ENCODE results near the gene ABR. TPM values are rescaled to one million over a fixed set of nuclear protein-coding genes. Genes with fewer than 3 reads are reported as not detected.
A peak's percentile ranks its signal among the peaks of the same experiment; 100 is the strongest.

Gene ABR
- total RNA-seq, 1 donor from 2014 or later = 110 TPM

- Mint-ChIP-seq H3K36me3 (ENCODE audit: unreplicated experiment) (no peaks in the 10 kb centered on the region), H3K27ac (ENCODE audit: unreplicated experiment) (peak within 1 kb of the TSS; percentile 92), H3K4me3 (ENCODE audit: unreplicated experiment) (peak within 1 kb of the TSS; percentile 94), H3K4me1 (ENCODE audit: unreplicated experiment) (peaks cover 42% of the 10 kb centered on the region), H3K9me3 (ENCODE audit: unreplicated experiment) (no peaks in the 10 kb centered on the region), H3K27me3 (ENCODE audit: unreplicated experiment) (no peaks in the 10 kb centered on the region)
- peak; percentile 44 for TF ChIP-seq CTCF (IDR thresholded peaks at IDR 0.05)
- peak; percentile 98 for DNase-seq (ENCODE audit: extremely low spot score, unreplicated experiment)
Observed at GRCh38 chr17:979539-980405, 200.0 kb downstream of the ABR start, which contains the start of gene NXN. TSS of gene NXN (minus strand) at chr17:979776.

DNA sequence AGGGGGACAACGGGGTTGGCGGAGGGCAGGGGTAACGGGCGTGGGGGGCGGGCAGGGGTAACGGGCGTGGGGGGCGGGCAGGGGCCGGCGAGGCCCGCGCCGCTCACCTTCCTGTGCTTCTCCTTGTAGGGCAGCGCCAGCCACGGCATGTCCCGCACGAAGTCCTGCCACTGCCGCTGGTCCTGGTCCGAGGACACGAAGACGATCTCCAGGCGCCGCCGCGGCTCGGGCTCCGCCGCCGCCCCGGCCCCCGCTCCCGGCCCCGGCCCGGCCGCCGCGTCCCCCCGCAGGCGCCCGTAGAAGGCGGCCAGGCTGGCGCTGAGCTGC lies 200.6 kb downstream of the ABR start:
- Mint-ChIP-seq H3K27ac (ENCODE audit: unreplicated experiment) (no peak overlapping the region), H3K9me3 (ENCODE audit: unreplicated experiment) (no peaks in the 10 kb centered on the region), H3K27me3 (ENCODE audit: unreplicated experiment) (no peaks in the 10 kb centered on the region), H3K36me3 (ENCODE audit: unreplicated experiment) (no peaks in the 10 kb centered on the region), H3K4me1 (ENCODE audit: unreplicated experiment) (peaks cover 45% of the 10 kb centered on the region), H3K4me3 (ENCODE audit: unreplicated experiment) (peak overlapping the region; percentile 66)
- DNase-seq (ENCODE audit: extremely low spot score, unreplicated experiment) = no peak
- no peak for TF ChIP-seq CTCF (IDR thresholded peaks at IDR 0.05)

DNA sequence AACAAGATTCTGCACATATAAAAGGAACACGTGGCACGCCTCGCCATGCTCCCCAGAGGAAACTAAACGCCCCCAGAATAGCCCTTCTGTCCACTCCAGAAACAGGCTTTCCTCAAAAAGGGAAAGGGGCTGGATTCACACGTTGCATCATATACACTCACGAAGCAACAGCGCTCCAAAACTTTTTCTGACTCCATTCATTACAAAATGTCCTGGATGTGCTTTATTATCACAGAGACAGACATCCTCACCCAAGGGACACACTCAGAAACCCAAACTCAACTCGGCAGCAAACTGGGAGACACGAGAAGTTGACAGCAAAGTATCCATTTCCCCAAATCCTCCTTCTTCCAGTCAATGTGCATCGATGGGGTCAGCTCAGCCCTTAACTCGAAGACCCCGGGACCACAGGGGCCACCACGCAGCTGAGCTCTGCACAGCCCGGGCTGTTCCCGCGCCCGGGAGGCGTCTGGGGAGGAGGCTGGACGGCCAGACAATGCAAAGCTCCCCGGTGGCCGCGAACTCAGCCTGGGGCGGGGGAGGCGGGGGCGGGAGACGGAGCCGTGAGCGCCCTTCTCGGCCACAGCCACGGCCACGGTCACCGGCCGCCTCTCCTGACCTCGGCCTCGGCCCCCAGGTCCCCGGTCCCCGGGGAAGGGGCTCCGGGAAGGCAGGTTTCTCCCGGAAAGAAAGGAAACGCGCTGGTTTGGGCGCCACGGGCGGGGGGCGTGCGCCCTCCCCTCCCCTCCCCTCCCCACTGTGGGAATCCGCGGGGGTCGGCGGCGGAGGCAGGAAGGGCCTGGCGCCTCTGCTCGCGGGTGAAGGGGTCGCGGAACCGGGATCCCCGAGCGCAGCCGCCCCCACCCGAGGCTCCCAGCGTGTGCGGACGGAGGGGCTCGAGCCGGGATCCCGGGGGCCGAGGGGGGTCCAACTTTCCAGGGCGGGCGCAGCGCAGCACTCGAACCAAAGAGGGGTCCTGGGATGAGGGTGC lies 201.4 kb downstream of the ABR start:
- DNase-seq (ENCODE audit: extremely low spot score, unreplicated experiment) = no peak
- Mint-ChIP-seq H3K4me1 (ENCODE audit: unreplicated experiment) (peaks cover 46% of the 10 kb centered on the region), H3K27ac (ENCODE audit: unreplicated experiment) (peak overlapping the region; percentile 91), H3K4me3 (ENCODE audit: unreplicated experiment) (peak overlapping the region; percentile 94), H3K9me3 (ENCODE audit: unreplicated experiment) (no peaks in the 10 kb centered on the region), H3K27me3 (ENCODE audit: unreplicated experiment) (no peaks in the 10 kb centered on the region), H3K36me3 (ENCODE audit: unreplicated experiment) (peaks cover under 1% of the 10 kb centered on the region)
- TF ChIP-seq CTCF (IDR thresholded peaks at IDR 0.05) = no peak

DNA sequence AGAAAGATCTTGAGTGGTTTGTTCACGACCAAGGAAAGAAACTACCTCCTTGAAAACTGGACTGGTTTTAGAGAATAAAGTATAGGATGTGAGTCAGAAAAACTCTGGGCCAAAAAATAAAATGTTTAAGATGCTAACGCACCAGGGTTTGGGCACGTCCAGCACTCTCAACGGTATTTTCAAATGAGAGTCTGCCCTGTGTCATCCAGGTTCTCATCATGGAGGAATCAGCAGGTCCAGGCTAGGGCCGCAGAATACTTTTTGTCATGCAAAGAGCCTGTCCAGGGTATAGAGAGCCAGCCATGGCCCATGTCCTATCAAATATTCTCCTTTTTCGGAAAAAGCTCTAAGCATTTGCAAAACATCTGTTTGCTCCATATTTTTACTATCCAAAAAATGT lies 202.6 kb downstream of the ABR start:
- TF ChIP-seq CTCF (IDR thresholded peaks at IDR 0.05) = no peak
- Mint-ChIP-seq H3K4me1 (ENCODE audit: unreplicated experiment) (peaks cover 55% of the 10 kb centered on the region), H3K36me3 (ENCODE audit: unreplicated experiment) (peaks cover 4% of the 10 kb centered on the region), H3K27me3 (ENCODE audit: unreplicated experiment) (no peaks in the 10 kb centered on the region), H3K4me3 (ENCODE audit: unreplicated experiment) (peak overlapping the region; percentile 94), H3K27ac (ENCODE audit: unreplicated experiment) (peak overlapping the region; percentile 91), H3K9me3 (ENCODE audit: unreplicated experiment) (no peaks in the 10 kb centered on the region)
- DNase-seq (ENCODE audit: extremely low spot score, unreplicated experiment) = no peak

All from osteocyte (in vitro differentiated cells).